Stimulated activated CD4-positive, alpha-beta T cell treated with anti-CD3 and anti-CD28 coated beads, TNF-alpha, amount 100 ng/mL, for 4 hours (primary cell): ENCODE measurements around the gene DNAAF5.
A peak's percentile ranks its signal among the peaks of the same experiment; 100 is the strongest.

ENCODE experiments used
- DNase-seq, 3 experiments: peaks; one replicate each; pipeline ENCODE4 v3.0.0-alpha.2; 2020; ENCODE audit warnings: low read depth in 3 of 3

Gene DNAAF5

GRCh38 chr7:768881-769504 is 42.5 kb downstream of the DNAAF5 start:
- DNase-seq: no peak

- DNase-seq: no peak
These were observed 43.8 kb downstream of the DNAAF5 start for GRCh38 chr7:770336-770735.

DNA sequence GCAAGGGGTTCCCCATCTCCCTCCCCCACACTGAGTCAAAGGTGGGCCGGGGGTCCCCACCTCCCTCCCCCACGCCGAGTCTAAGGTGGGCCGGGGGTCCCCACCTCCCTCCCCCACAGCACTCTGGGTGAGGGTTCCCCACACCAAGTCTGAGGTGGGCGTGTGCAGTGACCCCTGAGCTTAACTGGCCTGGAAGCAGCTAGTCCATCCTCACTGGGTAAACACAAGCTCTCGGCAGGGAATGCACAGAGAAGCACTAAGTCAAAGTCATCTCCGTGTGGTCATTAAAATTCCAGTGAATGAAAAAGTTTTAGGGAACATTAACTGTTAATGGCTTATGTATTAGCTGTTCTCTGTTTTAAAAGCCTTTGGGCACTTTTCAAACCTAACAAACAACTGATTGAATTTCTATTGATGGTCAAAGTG is 44.3 kb downstream of the DNAAF5 start:
- DNase-seq: no peak

GRCh38 chr7:771234-772004 is 44.9 kb downstream of the DNAAF5 start:
- DNase-seq: no peak

GRCh38 chr7:772005-772294 is 45.5 kb downstream of the DNAAF5 start:
- DNase-seq: no peak

DNA sequence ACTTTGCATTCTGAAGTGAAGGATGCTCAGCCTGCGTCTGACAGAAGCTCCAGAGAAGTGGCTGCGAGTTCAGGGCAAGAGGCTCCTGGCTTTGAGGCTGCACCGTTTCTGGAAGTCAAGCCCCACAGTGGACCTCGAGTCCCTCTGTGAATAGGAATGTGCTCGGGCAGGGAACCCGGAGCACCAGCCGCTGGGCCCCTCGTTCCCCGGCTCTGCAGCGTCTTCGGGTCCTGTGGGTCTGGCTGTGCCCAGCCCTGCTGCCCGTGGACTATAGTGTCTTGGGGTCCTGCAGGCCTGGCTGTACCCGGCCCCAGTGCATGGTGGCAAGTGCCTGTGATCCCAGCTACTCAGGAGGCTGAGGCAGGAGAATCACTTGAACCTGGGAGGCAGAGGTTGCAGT is 45.9 kb downstream of the DNAAF5 start:
- DNase-seq: no peak

DNA sequence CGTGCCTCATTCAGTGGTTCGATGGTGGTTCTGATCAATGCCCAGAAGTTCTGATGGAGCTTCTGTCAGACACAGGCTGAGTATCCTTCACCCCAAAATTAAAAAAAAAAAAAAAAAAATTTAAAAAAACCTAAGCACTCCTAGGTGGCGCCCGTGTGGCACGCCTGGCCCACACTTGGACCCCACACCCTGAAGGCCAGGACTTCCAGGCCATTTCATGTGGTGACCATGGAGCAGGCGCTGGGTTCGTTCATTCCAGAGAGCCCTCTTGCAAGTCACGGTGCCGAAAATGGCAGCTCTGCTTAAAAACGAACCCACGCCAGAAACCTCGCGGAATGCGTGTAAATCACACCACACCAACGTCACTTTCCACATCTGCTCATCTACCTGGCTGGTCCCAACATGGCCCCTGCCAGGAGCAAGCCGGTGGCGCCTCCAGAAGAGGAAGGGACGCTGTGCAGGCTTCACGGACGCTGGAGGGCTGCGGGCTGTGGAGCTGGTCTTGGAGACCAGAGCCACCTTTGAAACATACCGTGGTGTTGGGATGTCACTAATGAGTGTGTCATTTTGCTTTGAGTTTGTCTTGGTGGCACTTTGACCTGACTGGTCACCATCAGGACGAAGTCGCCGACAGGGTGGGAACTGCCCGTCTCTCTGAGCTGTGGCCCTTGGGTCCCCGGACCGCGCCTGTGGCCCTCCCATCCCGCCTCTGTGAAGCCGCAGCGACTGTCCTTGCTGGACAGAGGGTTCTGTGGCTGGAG is 46.5 kb downstream of the DNAAF5 start:
- DNase-seq: no peak

DNA sequence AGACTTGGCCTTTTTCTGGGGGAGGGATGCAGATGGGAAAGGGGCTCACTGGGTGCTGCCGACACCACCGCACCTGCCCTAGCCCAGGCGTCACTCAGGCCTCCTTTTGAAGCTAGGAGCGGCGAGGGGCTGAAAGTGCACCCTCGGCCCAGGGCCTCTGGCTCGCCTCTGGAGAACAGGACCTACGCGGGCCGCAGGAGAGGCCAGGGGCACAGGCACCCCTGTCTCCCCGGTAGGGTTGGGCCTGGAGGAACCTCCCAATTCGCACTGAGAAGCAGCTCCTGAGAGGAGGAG is 47.1 kb downstream of the DNAAF5 start:
- no peak for DNase-seq

- DNase-seq: peak; percentile 35 to 52 (median 38)
These were observed 47.9 kb downstream of the DNAAF5 start for GRCh38 chr7:774161-775109.

GRCh38 chr7:776381-776780 is 49.9 kb downstream of the DNAAF5 start:
- DNase-seq: no peak

GRCh38 chr7:776992-777727 is 50.7 kb downstream of the DNAAF5 start:
- DNase-seq: no peak

DNA sequence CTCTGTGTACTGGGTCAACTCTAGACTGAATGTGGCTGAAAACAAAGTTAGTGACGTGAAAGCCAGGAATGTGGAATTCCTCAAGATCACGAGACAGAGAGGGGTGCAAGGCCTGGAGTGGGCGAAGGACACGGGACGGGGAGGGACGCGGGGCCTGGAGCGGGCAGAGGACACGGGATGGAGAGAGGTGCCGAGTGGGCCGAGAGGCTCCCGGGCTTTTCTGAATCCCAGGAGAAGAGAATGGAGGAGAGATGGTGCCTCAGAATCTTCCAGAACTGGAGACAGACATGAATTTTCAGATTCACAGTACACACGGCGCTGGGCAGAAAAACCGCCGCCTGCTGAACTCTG is 51.2 kb downstream of the DNAAF5 start:
- DNase-seq: no peak

- no peak for DNase-seq
These were observed 51.9 kb downstream of the DNAAF5 start for GRCh38 chr7:778271-778967.

GRCh38 chr7:778968-779451 is 52.5 kb downstream of the DNAAF5 start:
- no peak for DNase-seq

GRCh38 chr7:779480-779879 is 53.0 kb downstream of the DNAAF5 start:
- no peak for DNase-seq

DNA sequence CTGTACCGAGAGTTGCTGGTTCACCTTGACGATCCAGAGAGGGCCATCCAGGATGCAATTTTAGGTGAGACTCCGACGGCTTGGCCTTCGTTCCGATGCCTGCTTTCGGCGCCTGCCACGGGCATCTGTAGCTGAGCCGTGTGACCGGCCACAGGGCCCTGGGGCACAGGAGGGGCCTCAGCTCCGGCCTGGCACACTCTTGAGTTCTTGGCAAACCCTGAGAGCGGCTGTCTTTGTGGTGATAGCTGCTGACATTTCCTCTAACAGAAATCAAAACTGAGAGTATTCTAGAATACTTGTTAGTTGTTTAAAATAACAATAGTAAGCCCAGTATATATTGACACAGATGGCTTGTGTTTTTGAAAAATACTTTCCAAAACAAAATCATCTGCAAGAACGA is 53.6 kb downstream of the DNAAF5 start:
- no peak for DNase-seq

DNA sequence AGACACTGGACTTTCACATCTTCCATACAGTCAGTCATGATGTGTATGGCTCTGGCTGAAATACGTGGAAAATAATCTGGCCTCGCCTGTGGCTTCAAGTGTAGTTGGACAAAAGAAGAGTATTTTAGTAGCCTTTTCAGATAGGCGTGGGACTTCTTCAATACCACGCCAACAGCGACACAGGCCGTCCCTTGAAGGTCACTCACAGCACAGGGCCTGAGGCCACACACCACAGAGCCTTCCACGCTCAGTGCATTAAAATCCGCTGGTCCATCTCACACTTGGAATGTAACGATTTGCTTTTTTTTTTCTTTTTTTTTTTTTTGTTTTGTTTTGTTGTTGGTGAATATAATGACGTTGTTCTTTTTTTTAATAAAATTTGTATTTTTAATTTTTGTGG is 54.0 kb downstream of the DNAAF5 start:
- no peak for DNase-seq

DNA sequence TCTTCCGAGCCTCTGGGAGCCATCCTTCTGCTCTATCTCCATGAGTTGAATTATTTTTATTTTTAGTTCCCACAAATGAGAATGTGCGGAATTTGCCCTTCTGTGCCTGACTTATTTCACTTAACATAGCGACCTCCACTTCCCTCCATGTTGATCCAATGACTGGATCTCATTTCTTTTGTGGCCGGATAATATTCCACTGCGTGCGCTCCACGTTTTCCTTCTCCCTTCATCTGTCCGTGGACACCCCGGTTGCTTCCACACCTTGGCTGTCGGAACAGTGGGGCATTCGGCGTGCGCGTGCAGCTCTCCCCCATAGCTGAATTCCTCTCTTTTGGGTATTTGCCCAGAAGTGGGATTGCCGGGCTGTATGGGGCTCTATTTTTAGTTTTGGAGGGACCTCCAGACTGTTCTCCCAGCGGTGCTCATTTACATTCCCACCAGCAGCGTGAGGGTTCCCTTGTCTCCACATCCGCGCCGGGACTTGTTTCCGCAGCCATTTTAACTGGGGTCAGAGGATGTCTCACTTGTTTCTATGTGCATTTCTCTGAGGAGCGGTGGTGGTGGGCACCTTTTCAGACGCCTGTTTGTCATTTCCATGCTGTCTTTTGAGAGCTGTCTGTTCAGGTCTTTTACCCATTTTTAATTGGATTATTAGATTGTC is 54.8 kb downstream of the DNAAF5 start:
- no peak for DNase-seq

GRCh38 chr7:781936-782529 is 55.5 kb downstream of the DNAAF5 start:
- no peak for DNase-seq
